Rectal smooth muscle tissue (tissue), 1 donor: ENCODE measurements around the gene UTP11.

Source experiments
- H3K27ac ChIP-seq: one replicate; pipeline ENCODE4 v1.7.0; 2013; ENCODE audit warnings: low read depth, low read length, inconsistent platforms
- H3K27me3 ChIP-seq: one replicate; pipeline ENCODE4 v1.7.0; 2013; ENCODE audit warnings: low read length; ENCODE audit not compliant: control insufficient read depth, insufficient read depth
- H3K36me3 ChIP-seq: one replicate; pipeline ENCODE4 v1.7.0; 2013; ENCODE audit warnings: low read length; ENCODE audit not compliant: control insufficient read depth, insufficient read depth
- H3K4me1 ChIP-seq: one replicate; pipeline ENCODE4 v1.7.0; 2013; ENCODE audit warnings: low read length; ENCODE audit not compliant: control insufficient read depth, insufficient read depth
- H3K4me3 ChIP-seq: one replicate; pipeline ENCODE4 v1.7.0; 2013; ENCODE audit warnings: low read length
- H3K9ac ChIP-seq: one replicate; pipeline ENCODE4 v1.7.0; 2013; ENCODE audit warnings: low read length

The UTP11 gene

DNA sequence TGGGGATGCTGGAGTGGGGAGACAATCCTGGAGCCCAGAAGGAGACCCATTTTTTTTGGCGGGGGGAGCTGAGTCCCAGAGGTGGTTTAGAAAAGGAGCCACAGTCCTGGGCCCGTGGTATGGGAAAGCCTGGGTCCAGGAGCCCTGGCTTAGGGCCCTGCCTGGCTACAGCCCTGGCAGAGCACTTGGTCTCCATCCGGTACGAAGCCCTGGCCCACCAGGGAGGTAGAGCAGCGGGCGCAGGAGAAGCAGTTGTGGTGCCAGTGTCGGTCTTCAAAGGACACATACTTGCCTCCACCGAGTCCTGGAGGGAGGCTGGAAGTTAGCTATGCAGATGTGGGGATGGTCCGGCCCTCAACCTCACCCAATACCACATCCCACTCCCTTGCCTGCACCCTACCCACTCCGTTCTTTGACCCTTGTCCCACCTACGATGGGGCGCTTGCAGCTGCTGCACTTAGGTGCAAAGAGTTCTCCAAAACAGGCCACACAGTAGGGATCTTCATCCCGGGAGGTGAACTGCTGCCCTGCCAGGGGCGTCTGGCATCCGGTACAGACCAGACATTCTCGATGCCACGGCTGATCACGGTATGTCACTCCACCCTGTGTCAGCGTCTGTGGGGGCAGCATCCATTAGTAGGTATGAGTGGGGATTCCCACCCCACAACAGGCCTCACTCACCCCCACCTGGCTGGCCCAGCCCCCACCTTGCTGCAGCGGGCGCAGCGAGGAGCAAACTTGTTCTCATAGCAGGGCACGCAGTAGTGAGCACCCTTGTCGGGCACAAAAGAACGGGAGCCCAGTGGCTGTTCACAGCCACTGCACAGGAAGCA lies 15.1 kb upstream of the UTP11 start:
- Histone ChIP-seq H3K36me3 (peaks cover 3% of the 10 kb centered on the region), H3K9ac (no peak overlapping the region), H3K27ac (peak overlapping the region; percentile 98), H3K4me1 (peaks cover 44% of the 10 kb centered on the region), H3K4me3 (no peak overlapping the region), H3K27me3 (no peaks in the 10 kb centered on the region)

DNA sequence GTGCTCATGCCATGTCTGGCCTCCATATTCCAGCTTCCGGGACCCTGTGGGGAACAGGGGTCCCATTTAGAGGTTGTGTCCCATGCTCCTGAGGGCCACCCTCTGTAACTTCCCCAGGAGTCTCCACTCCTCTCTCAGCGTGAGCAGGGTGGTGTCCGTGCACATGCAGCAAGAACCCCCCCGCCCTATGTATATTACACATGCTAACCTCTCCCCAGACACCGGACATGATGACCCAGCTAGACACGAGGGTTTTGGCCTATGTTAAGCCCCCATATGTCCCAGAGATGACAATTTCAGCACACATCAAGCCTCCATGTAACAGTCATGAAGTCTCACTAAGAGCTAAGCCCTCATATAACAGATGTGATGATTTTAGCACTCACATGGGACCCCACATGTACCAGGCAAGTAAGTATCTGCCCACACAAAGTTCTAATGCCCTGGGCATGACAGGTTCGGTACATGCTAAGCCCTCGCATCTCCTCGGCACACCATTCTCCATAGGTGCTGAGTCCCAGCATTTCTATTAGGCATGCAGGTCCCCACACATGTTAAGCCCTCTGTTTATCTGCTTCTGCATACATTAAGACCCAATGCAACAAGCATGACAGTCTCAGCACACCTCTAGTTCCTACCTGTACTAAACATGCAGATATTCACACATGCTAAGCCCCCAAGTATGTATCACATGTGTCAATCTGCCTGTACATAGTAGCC lies 14.3 kb upstream of the UTP11 start:
- Histone ChIP-seq H3K9ac (no peak overlapping the region), H3K27ac (peak overlapping the region; percentile 93), H3K36me3 (peaks cover 3% of the 10 kb centered on the region), H3K4me3 (no peak overlapping the region), H3K4me1 (peaks cover 47% of the 10 kb centered on the region), H3K27me3 (no peaks in the 10 kb centered on the region)

DNA sequence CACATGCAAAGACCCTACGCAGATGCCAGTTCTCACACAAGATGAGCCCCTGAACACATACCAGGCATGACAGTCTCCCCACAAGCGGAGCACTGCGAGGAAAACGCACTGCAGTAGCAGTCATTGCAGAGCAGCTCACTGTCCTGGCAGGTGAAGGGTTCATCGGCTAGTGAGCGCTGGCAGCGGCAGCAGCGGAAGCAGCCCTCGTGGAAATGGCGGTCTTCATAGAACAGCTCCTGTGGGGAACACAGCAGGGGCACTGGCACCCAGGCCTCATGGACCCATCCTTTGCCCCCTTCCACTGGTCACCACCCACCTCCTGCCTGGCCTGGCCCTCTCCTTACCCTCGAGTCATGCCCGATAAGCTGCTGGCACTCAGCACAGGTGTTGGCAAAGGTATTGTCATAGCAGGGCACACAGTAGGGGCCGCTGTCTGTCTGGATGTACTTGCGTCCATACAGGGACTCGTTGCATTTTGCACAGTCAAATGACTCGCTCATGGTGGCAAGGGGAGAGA lies 13.6 kb upstream of the UTP11 start:
- H3K27ac ChIP-seq = peak overlapping the region; percentile 93
- peaks cover 3% of the 10 kb centered on the region for H3K36me3 ChIP-seq
- no peak overlapping the region for H3K9ac ChIP-seq
- H3K27me3 ChIP-seq = no peaks in the 10 kb centered on the region
- peaks cover 54% of the 10 kb centered on the region for H3K4me1 ChIP-seq
- H3K4me3 ChIP-seq = peak overlapping the region; percentile 4

DNA sequence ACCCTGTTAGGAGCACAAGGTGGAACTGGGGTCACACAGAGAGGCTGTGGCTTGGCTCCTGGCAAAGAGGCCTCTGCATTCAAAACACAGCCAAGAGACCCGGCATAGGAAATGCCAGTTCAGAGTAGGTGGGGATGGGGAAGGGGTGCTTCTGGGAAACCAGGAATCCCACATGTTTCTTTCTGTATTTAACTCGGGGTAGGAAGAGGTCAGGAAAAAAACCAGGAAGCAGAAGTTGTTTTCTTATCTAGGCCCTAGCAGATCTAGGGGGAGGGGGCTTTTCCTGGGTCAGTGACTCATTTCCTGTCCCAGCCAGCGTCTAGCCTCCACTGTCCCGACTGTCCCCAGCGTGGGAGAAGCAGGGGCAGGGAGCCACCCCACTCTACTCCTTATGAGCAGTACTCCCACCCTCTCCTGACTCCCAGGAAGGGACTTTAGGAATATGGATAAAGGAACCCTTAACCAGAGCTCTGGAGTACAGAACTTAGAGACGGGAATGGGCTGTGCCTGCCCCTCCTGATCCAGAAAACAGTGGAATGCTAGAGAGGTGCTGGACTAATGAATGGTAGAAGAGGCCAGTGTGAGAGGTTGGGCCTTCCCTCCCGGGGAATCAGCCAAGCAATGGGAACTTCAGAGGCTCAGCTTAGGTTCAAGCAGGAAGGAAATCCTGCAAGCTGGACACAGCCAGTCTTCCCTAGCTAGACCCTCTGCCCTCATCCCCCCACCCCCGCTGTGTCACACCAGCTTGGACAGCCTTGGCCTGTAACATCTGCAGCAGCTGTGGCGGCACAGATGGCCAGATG lies 12.9 kb upstream of the UTP11 start:
- Histone ChIP-seq H3K9ac (no peak overlapping the region), H3K4me1 (peaks cover 58% of the 10 kb centered on the region), H3K4me3 (peak overlapping the region; percentile 38), H3K36me3 (peaks cover 3% of the 10 kb centered on the region), H3K27me3 (peaks cover 2% of the 10 kb centered on the region), H3K27ac (peak overlapping the region; percentile 93)

DNA sequence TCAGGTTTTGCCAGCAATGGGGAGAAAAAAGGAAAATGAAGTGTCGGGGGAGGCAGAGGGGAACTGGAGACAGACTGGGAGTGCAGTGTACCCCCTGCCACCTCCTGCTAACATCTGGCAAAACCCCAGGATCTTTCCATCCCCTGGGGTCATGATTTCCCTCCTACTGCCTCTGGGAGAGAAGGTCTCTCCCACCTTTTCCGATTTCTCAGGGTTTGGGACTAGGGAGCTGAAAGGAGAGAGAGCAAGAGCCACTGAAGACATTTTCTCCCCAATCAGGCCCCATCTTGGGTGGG lies 12.4 kb upstream of the UTP11 start:
- H3K4me3 ChIP-seq = peak overlapping the region; percentile 38
- peaks cover 2% of the 10 kb centered on the region for H3K27me3 ChIP-seq
- H3K27ac ChIP-seq = peak overlapping the region; percentile 93
- H3K4me1 ChIP-seq = peaks cover 53% of the 10 kb centered on the region
- H3K36me3 ChIP-seq = peaks cover 3% of the 10 kb centered on the region
- no peak overlapping the region for H3K9ac ChIP-seq

DNA sequence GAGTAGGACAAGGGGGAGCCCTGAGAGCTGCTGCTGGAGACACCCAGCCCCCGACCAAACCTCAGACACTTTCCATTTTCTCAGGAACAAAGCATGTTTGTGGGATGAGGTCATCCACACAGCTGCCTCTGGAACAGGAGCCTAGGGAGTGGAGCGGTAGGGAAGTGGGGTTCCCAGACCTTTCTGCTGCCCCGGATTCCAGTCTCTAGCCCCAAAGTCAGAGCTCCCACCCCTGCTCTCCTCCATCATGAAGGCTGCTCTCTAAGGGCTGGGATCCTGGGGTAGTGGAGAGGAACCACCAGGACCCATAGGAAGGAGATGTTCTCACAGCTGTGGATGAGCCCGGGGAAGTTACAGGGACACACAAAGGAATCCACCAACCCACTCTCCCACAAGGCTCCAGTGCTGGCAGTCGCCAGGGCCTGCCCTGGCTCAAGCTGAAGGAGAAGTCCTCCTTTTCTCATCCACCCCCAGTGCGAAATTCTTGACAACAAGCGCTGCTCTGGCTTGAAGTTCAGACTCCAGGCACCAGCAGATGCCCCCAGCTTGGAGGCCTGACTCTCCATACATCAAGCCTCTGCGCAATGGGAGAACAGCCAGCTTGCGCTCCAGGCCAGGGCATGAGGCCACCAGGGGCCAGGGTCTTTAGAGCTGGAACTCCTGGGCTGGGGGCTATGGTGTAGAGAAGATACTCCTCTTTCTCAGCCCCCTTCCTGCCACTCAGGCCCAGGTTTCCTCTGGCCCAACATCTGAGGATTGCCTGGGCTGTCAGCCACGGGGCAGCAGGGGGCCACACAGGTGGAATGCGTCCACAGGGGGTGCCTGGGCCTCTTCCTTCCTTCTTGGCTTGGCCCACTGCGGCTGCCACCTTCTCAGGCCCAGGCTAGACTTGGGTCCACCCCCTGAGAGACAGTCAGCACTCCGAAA lies 11.7 kb upstream of the UTP11 start:
- H3K27me3 ChIP-seq = peaks cover 2% of the 10 kb centered on the region
- peak overlapping the region; percentile 38 for H3K4me3 ChIP-seq
- H3K9ac ChIP-seq = no peak overlapping the region
- peaks cover 3% of the 10 kb centered on the region for H3K36me3 ChIP-seq
- H3K27ac ChIP-seq = peak overlapping the region; percentile 93
- H3K4me1 ChIP-seq = peaks cover 50% of the 10 kb centered on the region

DNA sequence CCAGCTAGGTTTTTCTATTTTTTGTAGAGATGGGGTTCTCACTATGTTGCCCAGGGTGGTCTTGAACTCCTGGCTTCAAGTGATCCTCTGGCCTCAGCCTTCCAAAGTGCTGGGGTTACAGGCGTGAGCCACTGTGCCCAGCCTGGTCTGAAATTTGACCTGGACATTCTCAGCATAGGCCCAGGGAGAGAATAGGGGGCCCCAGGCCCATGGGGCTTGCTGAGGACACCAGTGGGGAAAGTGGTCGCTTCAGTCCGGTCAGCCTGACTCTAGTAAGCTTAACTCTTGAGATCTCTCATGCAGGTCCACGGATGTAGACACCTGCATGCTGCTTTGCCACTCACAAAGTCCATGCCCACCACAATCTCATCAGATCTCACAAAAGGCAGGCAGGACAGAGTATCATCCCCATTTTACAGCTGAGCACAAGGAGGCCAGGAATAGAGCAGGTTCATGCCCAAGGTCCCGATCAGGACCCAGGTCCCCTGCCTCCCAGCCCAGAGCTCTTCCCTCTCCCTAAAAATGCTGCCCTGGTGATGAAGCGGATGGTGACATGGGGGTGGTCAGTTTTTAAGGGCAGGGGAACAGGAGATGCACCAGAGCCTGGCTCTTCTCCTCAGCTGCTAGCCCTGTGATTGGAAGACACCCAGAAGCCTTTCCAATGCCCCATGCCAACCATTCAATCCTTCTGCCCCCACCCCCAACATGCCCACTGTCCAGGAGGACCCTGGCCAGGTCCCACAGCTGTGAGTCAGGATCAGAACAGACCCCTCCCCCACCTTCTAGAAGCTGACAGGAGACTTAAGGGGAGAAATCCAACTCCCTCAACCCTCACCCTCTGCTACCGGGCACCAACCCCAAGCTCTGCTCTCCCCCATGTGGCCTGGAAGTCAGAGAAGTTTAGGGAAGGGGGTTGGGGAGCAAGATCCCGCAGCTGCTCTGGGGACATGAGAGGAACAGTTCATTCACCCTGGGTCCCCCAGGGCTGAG lies 9.0 kb upstream of the UTP11 start:
- H3K9ac ChIP-seq = peak overlapping the region; percentile 50
- peak overlapping the region; percentile 90 for H3K27ac ChIP-seq
- peaks cover 44% of the 10 kb centered on the region for H3K4me1 ChIP-seq
- H3K27me3 ChIP-seq = peaks cover 4% of the 10 kb centered on the region
- peak overlapping the region; percentile 66 for H3K4me3 ChIP-seq
- H3K36me3 ChIP-seq = peaks cover under 1% of the 10 kb centered on the region

DNA sequence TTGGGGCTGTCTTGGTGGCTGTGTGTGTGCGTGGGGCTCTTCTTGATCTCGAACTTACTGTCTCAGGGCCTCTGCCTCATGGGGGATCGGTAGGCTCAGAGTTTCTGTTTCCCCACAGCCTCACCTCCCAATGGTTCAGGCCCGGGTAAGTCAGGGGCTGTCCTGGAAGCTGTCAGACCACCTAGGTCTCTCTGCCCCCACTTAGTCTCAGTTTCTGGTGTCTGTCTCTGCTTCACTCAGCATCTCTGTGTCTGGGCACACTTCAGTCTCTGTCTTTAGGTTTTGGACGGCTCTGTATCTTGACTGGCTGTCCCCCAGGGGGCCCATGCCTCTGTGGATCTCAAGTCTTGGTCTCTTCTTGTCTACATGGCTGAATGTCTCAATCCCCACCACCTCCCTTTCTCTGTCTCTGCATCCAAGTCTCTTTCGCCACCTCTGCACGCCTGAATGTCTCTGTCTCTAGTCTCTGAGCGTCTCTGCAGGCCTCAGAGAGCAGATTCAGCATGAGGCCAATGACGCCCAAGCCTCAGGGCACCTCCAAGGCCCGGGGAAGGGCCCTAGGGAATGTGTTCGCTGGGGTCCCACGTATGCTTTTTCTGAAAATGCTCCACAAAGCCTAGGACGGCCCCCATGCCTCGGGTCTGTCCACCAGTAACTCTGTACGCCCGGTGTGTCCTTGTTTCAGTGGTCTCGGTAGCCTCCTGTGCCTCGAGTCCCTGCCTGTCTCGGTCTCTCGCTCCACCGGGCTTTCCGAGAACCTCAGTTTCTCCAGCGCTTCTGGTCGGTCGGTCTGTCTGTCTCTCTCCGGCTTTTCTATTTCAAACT lies 8.0 kb upstream of the UTP11 start:
- Histone ChIP-seq H3K4me3 (peak overlapping the region; percentile 66), H3K36me3 (no peaks in the 10 kb centered on the region), H3K9ac (peak overlapping the region; percentile 50), H3K27ac (peak overlapping the region; percentile 90), H3K27me3 (peaks cover 4% of the 10 kb centered on the region), H3K4me1 (peaks cover 35% of the 10 kb centered on the region)

DNA sequence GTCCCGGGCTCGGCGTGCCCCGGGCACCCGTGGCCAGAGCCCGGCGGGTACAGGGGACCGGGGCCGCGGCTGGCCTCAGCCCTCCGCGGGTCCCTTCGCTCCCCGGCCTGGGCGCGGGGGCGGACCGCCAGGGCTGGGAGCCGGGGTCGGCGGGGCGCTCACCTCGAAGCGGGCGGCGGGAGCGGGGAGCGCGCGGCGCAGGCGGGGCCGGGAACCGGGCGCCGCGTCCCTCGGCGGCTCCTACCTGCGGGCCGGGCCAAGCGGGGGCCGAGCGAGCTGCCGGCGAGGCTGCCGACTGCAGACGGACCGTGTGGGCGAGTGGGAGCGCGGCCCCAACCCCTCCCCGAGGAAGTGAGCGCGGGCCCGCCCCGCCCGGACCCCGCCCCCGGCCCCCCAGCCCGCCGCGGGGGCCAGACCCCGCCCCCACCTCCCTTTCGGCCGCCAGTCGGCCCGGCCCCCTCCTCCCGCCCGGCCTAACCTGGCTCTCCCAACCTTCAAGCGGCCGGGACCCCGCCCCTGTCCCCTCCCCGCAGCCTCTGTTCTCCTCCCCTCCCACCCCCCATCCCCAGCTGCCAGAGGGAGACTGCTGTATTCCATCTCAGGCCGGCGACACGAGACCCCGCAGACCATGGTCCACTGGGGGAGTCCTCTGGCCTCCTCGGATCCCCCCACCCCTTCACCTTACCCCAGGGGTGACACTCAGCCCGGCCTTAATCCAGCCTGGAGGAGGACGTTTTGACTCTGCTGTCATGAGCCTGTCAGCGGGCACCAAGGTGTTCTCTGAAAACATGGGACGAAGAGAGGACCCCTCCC lies 7.1 kb upstream of the UTP11 start, which contains the start of gene FHL3:
FHL3 (minus strand) TSS at position 320 of the 813 bp plus-strand sequence. CDS start 6,102 bp downstream, outside the sequence.
- Histone ChIP-seq H3K4me3 (peak within 1 kb of the TSS; percentile 66), H3K27me3 (peaks cover 4% of the 10 kb centered on the region), H3K27ac (peak within 1 kb of the TSS; percentile 90), H3K36me3 (no peaks in the 10 kb centered on the region), H3K9ac (peak within 1 kb of the TSS; percentile 50), H3K4me1 (peaks cover 26% of the 10 kb centered on the region)
